ENCODE data around the gene OR11A1.

DNA sequence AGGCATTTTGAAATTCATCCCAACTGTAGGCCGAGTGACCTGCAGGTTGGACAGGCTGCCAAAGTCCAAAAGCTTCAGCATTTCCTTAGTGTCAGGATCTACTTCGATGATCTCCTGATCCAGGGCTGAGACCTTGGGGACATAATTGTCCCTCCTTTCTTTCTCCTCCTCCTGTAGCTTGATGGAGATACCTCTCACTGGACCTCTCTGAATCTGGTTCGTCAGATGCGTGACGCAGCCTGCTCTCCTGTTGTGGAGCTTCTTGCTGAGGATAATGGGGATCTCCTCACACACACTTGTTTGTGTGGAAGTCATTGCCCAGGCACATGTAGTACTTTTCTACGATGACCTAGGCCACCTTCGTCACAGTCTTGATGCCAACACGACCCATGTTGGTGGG lies 32.4 kb upstream of the OR11A1 start:
- TF ChIP-seq, protein P1, sequence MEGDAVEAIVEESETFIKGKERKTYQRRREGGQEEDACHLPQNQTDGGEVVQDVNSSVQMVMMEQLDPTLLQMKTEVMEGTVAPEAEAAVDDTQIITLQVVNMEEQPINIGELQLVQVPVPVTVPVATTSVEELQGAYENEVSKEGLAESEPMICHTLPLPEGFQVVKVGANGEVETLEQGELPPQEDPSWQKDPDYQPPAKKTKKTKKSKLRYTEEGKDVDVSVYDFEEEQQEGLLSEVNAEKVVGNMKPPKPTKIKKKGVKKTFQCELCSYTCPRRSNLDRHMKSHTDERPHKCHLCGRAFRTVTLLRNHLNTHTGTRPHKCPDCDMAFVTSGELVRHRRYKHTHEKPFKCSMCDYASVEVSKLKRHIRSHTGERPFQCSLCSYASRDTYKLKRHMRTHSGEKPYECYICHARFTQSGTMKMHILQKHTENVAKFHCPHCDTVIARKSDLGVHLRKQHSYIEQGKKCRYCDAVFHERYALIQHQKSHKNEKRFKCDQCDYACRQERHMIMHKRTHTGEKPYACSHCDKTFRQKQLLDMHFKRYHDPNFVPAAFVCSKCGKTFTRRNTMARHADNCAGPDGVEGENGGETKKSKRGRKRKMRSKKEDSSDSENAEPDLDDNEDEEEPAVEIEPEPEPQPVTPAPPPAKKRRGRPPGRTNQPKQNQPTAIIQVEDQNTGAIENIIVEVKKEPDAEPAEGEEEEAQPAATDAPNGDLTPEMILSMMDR (IDR thresholded peaks at IDR 0.05 in 8 of 11, conservative IDR thresholded peaks at IDR 0.05 in 3 of 11): no peak
- TF ChIP-seq POLR2A (IDR thresholded peaks at IDR 0.05): no peak

All from spleen (tissue), 7 donors.